RPMI7951 (cell line): ENCODE measurements around the gene PAX6. TPM values are rescaled to one million over a fixed set of nuclear protein-coding genes. Genes with fewer than 3 reads are reported as not detected.
"Not testable (repeated sequence)": the region's sequence is repeated elsewhere in the genome, so short reads cannot be mapped to it uniquely, and the experiment has no call there.

Experiments used
- DNase-seq: peaks from one replicate; pipeline ENCODE4 v3.0.0-alpha.2; 2012; ENCODE audit warnings: low read depth
- total RNA-seq: library from RNA; depleted of rRNA; stranded (reverse); fragments of >200 nt; shearing (Covaris generic); gene quantifications from 2 replicates; pipeline ENCODE4 v1.2.3, GENCODE V29; 2014

The PAX6 gene
- total RNA-seq, 1 experiment from 2014 or later, result 29.2 TPM

GRCh38 chr11:31768749-31769640 lies 42.1 kb downstream of the PAX6 start:
- no peak for DNase-seq

DNA sequence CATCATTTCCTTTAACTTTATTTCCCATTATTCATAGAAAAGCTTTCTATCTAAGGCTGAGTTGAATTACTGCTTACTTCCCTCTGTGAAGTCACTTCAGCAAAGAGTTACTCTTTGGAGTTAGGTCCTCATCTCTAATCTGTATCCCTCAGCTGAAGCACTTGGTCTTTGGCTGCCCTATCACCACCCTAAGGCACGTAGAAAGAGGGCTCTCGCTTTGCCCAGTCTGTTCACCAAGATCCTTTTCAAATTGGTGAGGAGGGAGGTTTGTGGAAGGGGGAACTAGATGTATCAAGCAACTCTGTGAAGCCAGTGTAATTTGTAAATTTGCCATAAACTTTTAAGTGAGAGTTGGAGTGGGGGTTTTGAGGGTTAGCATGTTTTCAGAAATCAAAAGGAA lies 43.4 kb downstream of the PAX6 start:
- DNase-seq, result no peak

GRCh38 chr11:31767066-31767465 lies 44.1 kb downstream of the PAX6 start:
- DNase-seq, result no peak

DNA sequence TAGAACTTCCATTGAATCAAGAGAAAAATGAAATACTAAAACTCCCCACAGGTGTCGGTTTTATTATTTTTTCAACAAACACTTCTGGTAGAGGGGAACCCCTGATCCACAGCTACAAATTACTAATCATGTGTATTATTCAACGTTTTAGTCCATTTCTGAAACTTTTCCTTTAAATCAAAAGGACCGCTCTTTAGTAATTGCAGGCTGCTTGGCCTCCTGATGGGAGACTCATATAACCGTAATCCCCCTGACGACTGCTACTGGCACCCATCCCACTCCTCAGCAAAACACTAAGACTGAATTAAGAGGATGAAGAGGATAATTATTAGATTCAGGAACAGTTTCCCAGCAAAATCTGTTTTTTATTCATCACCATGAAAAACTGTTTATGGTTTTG lies 46.4 kb downstream of the PAX6 start:
- DNase-seq, result no peak

DNA sequence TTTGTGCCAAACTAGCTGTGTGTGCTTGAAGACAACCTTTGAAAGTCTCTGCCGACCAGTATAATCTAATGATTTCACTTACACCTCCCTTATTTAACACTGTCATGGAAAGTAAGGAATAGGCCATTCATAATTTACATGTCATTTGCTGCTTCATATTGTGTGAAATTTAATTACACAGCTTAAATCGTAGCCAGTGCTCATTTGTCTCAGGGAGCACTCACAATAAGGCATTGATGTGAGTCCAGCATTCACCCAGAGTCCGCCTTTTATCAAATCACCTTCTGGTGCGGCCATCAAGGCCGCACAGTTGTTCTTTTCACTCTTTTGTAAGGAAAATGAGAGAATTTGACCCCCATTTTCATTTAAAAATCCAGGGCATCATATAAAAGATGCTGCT lies 46.9 kb downstream of the PAX6 start:
- no peak for DNase-seq

DNA sequence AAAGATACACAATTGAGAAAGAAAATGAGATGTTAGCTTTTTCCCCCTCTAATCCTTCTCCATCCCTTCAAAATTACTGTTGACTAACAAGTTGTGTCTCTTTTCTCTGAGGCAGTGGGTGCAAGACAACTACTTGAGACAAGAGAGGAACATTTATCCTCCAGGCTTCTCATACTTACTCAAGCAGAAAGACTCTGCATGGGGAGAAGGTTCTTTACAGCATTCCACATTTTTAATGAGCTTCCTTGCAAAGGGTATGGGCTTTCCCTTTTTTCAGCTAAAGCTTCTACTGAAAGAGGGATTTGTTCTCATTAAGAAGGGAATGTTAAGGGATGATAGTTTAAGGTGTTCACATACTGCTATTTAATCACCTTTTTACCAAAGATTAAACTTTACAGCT lies 47.8 kb downstream of the PAX6 start:
- DNase-seq, result no peak

DNA sequence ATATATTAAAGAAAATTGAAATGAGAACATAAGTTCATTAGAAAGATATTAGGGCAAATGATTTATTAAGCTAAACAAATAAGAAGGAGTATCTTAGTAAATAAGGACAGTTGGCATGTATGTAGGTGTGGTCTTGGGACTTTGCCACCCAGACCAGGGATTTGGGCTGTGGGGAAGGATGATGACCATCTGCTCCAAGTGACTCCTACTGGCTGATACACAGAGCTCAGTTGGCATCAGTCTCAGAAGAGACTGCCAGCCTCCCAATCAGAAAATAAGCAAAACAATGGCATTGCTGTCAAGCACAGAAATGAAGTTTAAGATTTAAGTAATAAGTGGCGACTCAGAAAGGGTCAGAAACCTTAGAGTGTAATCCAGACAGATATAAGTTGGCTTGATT lies 49.5 kb downstream of the PAX6 start:
- DNase-seq, result peak; percentile 4

DNA sequence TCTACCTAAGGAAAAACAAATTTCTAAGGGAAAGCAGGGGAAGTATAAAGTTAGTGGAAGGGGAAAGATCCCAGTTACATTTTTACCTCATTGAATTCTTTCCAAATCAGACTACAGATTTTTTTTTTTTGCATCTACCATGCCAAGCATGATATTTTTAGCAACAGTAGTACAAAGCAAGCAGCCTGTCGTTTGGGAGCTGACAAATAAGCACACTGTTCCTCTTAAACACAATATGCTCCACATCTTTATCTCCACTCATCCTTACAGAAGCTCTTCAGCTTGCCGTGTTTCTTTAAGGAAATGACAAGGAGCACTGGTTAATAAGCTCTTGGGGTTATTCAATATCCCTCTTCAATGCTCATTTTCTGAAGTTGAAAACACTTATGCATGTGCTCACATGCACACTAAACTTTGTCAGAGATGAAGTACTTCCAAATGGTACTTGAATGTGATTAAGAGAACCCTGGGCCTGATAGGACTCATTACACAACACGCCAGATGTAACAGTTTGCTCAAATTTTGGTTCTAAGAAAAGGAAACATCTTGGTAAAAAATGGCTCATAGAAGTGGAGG lies 53.8 kb downstream of the PAX6 start:
- no peak for DNase-seq

- no peak for DNase-seq
Measured at GRCh38 chr11:31747581-31747980, 63.5 kb downstream of the PAX6 start.

GRCh38 chr11:31740731-31741368 lies 70.3 kb downstream of the PAX6 start:
- not testable (repeated sequence) for DNase-seq

DNA sequence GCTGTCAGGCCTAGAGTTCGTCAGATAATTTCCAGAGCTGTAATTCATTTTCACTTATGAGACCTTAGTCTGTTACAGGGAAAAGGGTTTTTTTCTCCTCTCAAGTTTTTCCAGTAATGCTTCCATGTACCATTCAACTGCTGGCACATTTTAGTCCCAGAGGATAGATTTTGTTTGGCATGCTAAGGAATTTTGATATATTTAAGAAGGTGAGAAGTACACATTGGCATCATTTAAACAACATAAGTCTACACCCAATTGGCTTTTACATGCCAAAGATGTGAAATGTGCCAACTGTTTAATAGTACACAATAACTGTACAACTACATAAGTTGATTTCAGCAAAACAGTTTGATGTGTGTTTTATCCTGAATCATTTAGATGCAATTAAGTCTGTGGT lies 71.0 kb downstream of the PAX6 start:
- no peak for DNase-seq
